Measurements from ENCODE around the gene ADAMTS16. TPM values are rescaled to one million over a fixed set of nuclear protein-coding genes. Genes with fewer than 3 reads are reported as not detected.
A peak's percentile ranks its signal among the peaks of the same experiment; 100 is the strongest.

ADAMTS16 gene
- total and polyA plus RNA-seq, 2 experiments from 2014 or later = 2.2 to 5.9 TPM

DNA sequence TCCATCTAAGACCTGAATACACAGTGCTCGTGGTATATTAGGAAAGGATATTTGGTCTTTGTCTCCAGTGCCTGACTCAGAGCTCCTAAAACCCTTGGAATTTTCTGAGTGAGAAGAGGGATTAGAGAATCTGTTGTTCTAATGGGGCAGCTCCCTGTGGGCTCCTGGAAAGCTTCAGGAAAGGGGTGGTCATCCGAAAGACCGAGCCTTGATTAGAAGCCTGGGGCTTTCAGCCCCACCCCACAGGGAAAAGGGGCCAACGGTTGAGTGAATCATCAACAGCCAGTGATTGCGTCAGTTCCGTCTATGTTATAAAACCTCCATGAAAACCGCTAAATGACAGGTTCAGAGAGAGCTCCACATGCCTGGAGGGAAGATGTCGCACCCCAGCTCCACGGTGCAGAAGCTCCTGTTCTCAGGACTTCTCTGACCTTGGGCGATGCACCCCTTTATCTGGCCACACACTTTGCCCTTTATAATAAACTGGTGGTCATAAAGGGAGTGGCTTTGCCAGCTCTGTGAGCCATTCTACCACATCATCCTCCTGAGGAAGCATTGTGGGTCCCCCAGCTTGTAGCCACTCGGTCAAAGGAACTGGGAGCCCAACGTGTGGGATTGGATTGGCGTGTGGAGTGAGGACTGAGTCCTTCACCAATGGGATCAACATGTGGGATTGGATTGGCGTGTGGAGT, 211.3 kb downstream of the ADAMTS16 start:
- no peaks in the 10 kb centered on the region for H3K9me2 ChIP-seq (replicated peaks; ENCODE audit: insufficient read depth)
- H3K4me2 ChIP-seq = no peak overlapping the region
- no peaks in the 10 kb centered on the region for H3K79me2 ChIP-seq
- peaks cover 21% of the 10 kb centered on the region for H3K4me1 ChIP-seq (ENCODE audit: insufficient read depth)
- WGBS (ENCODE audit: low lambda C conversion rate, missing lambda C conversion rate) = 67% methylated on average over 14 of the region's 14 CpGs
- DNase-seq (ENCODE audit: low spot score) = peak; percentile 67
- no peaks in the 10 kb centered on the region for H4K20me1 ChIP-seq (ENCODE audit: insufficient read depth, poor library complexity, severe bottlenecking)
- no peak overlapping the region for H3K4me3 ChIP-seq
- no peak for TF ChIP-seq EZH2 (IDR thresholded peaks at IDR 0.05; ENCODE audit: borderline replicate concordance)
- TF ChIP-seq EZH2phosphoT487 (IDR thresholded peaks at IDR 0.05; ENCODE audit: low read depth, severe bottlenecking, unreplicated experiment) = no peak
- TF ChIP-seq CTCF (IDR thresholded peaks at IDR 0.05; ENCODE audit: poor library complexity) = no peak
- H2AFZ ChIP-seq = no peak overlapping the region
- H3K36me3 ChIP-seq (replicated peaks; ENCODE audit: insufficient read depth, low read depth) = no peaks in the 10 kb centered on the region
- H3K27me3 ChIP-seq = no peaks in the 10 kb centered on the region
- H3K9me3 ChIP-seq (ENCODE audit: low read depth) = no peaks in the 10 kb centered on the region
- peak overlapping the region; percentile 39 for H3K27ac ChIP-seq

GRCh38 chr5:5352675-5353074, 212.5 kb downstream of the ADAMTS16 start:
- no peak for TF ChIP-seq EZH2 (IDR thresholded peaks at IDR 0.05; ENCODE audit: borderline replicate concordance)
- no peak for TF ChIP-seq CTCF (IDR thresholded peaks at IDR 0.05; ENCODE audit: poor library complexity)
- TF ChIP-seq EZH2phosphoT487 (IDR thresholded peaks at IDR 0.05; ENCODE audit: low read depth, severe bottlenecking, unreplicated experiment) = no peak
- Histone ChIP-seq H3K4me2 (no peak overlapping the region), H3K79me2 (no peaks in the 10 kb centered on the region), H3K4me1 (ENCODE audit: insufficient read depth) (peaks cover 21% of the 10 kb centered on the region), H4K20me1 (ENCODE audit: insufficient read depth, poor library complexity, severe bottlenecking) (no peaks in the 10 kb centered on the region), H3K36me3 (replicated peaks; ENCODE audit: insufficient read depth, low read depth) (no peaks in the 10 kb centered on the region), H2AFZ (no peak overlapping the region), H3K9me2 (replicated peaks; ENCODE audit: insufficient read depth) (no peaks in the 10 kb centered on the region), H3K9me3 (ENCODE audit: low read depth) (no peaks in the 10 kb centered on the region), H3K27me3 (no peaks in the 10 kb centered on the region), H3K27ac (no peak overlapping the region), H3K4me3 (no peak overlapping the region)
- WGBS (ENCODE audit: low lambda C conversion rate, missing lambda C conversion rate) = over 99% methylated on average over 12 of the region's 18 CpGs
- DNase-seq (ENCODE audit: low spot score) = no peak

- Histone ChIP-seq H4K20me1 (ENCODE audit: insufficient read depth, poor library complexity, severe bottlenecking) (no peaks in the 10 kb centered on the region), H3K9me3 (ENCODE audit: low read depth) (no peaks in the 10 kb centered on the region), H3K36me3 (replicated peaks; ENCODE audit: insufficient read depth, low read depth) (no peaks in the 10 kb centered on the region), H3K79me2 (no peaks in the 10 kb centered on the region), H3K27me3 (no peaks in the 10 kb centered on the region), H3K4me3 (no peak overlapping the region), H2AFZ (no peak overlapping the region), H3K27ac (no peak overlapping the region), H3K4me2 (no peak overlapping the region), H3K4me1 (ENCODE audit: insufficient read depth) (peaks cover 21% of the 10 kb centered on the region), H3K9me2 (replicated peaks; ENCODE audit: insufficient read depth) (no peaks in the 10 kb centered on the region)
- WGBS (ENCODE audit: low lambda C conversion rate, missing lambda C conversion rate) = 61% methylated on average over 10 of the region's 10 CpGs
- no peak for DNase-seq (ENCODE audit: low spot score)
- TF ChIP-seq EZH2 (IDR thresholded peaks at IDR 0.05; ENCODE audit: borderline replicate concordance) = no peak
- no peak for TF ChIP-seq EZH2phosphoT487 (IDR thresholded peaks at IDR 0.05; ENCODE audit: low read depth, severe bottlenecking, unreplicated experiment)
- TF ChIP-seq CTCF (IDR thresholded peaks at IDR 0.05; ENCODE audit: poor library complexity) = no peak
Observed at GRCh38 chr5:5353681-5354080, 213.6 kb downstream of the ADAMTS16 start.

Data from hepatocyte (in vitro differentiated cells).